SK-N-SH (cell line): ENCODE measurements around the gene CCDC93. TPM values are rescaled to one million over a fixed set of nuclear protein-coding genes. Genes with fewer than 3 reads are reported as not detected.

Experiments
- CTCF ChIA-PET: fragments of 300-600, 350-600 bp; formaldehyde crosslinking; extraction: SDS; loops from one replicate; lab custom pipeline; 2021; lab: Yijun Ruan, JAX
- POLR2A ChIA-PET: fragments of 350-600 bp; sonication (Branson Sonifier 250); formaldehyde crosslinking; extraction: SDS; loops from one replicate; lab custom pipeline; 2020; ENCODE audit warnings: antibody characterized with exemption, inconsistent platforms; lab: Yijun Ruan, JAX
- DNase-seq: peaks from one replicate; pipeline ENCODE4 v3.0.0; 2012
- H2AFZ ChIP-seq: fragments of 200-600 bp; sonication (generic); 2 replicates; pipeline ENCODE4 v1.8.1; 2016; ENCODE audit warnings: antibody characterized with exemption, mild to moderate bottlenecking, low read depth
- H3F3A ChIP-seq: fragments of 200-600 bp; sonication (generic); replicated peaks from 2 replicates; pipeline ENCODE3; 2016; ENCODE audit warnings: antibody characterized with exemption, mild to moderate bottlenecking; ENCODE audit not compliant: insufficient read depth
- H3K27ac ChIP-seq, 2 experiments: fragments of 200-500 bp in 1 of 2; fragments of 200-600 bp in 1 of 2; sonication (Bioruptor generic) in 1 of 2; sonication (generic), shearing (Covaris generic) in 1 of 2; 2 replicates each; pipeline versions ENCODE4 v1.5.1 to v1.6.1; 2014 to 2016; ENCODE audit warnings: low read depth in 2 of 2, inconsistent platforms in 1 of 2, low read length in 1 of 2, mild to moderate bottlenecking in 1 of 2, mixed read lengths in 1 of 2
- H3K27me3 ChIP-seq: fragments of 200-600 bp; sonication (generic), shearing (Covaris generic); 2 replicates; pipeline ENCODE4 v1.6.1; 2016; ENCODE audit warnings: mixed run types; ENCODE audit not compliant: insufficient read depth
- H3K36me3 ChIP-seq, 2 experiments: fragments of 200-500 bp in 1 of 2; fragments of 200-600 bp in 1 of 2; sonication (Bioruptor generic) in 1 of 2; sonication (generic) in 1 of 2; replicated peaks in 1 of 2; 2 replicates each; pipeline versions ENCODE3 to v1.5.1; 2014 to 2016; ENCODE audit warnings: low read length in 1 of 2, mild to moderate bottlenecking in 1 of 2; ENCODE audit not compliant: insufficient read depth in 2 of 2, control insufficient read depth in 1 of 2
- H3K4me1 ChIP-seq, 2 experiments: fragments of 200-500 bp in 1 of 2; fragments of 200-600 bp in 1 of 2; sonication (Bioruptor generic) in 1 of 2; sonication (generic), shearing (Covaris generic) in 1 of 2; 2 replicates each; pipeline versions ENCODE4 v1.5.1 to v1.6.1; 2014 to 2016; ENCODE audit warnings: low read depth in 1 of 2, low read length in 1 of 2, mixed run types in 1 of 2; ENCODE audit not compliant: insufficient read depth in 2 of 2, control insufficient read depth in 1 of 2
- H3K4me2 ChIP-seq: fragments of 200-600 bp; sonication (generic), shearing (Covaris generic); 2 replicates; pipeline ENCODE4 v1.6.1; 2017; ENCODE audit warnings: mixed run types
- H3K4me3 ChIP-seq, 2 experiments: fragments of 200-500 bp in 1 of 2; fragments of 200-600 bp in 1 of 2; sonication (Bioruptor generic) in 1 of 2; sonication (generic), shearing (Covaris generic) in 1 of 2; 2 replicates each; pipeline versions ENCODE4 v1.5.1 to v1.8.1; 2014 to 2016; ENCODE audit warnings: low read depth in 2 of 2, inconsistent platforms in 1 of 2, low read length in 1 of 2, mild to moderate bottlenecking in 1 of 2, mixed read lengths in 1 of 2, moderate library complexity in 1 of 2
- H3K79me2 ChIP-seq: fragments of 200-600 bp; sonication (generic); 2 replicates; pipeline ENCODE4 v1.8.1; 2017; ENCODE audit warnings: mild to moderate bottlenecking; ENCODE audit not compliant: insufficient read depth
- H3K9ac ChIP-seq: fragments of 200-600 bp; sonication (generic); 2 replicates; pipeline ENCODE4 v1.6.1; 2017; ENCODE audit warnings: mixed run types
- H3K9me2 ChIP-seq: fragments of 200-600 bp; sonication (generic); 2 replicates; pipeline ENCODE4 v1.6.1; 2017; ENCODE audit warnings: mixed run types
- H3K9me3 ChIP-seq: fragments of 200-600 bp; sonication (generic); 2 replicates; pipeline ENCODE4 v1.6.1; 2017; ENCODE audit warnings: mixed run types, mild to moderate bottlenecking, moderate library complexity
- H4K20me1 ChIP-seq: fragments of 200-600 bp; sonication (generic); 2 replicates; pipeline ENCODE4 v1.6.1; 2017; ENCODE audit warnings: mild to moderate bottlenecking, mixed run types; ENCODE audit not compliant: insufficient read depth
- EP300 ChIP-seq, 2 experiments: IDR thresholded peaks; 2 replicates each; pipeline versions ENCODE4 v1.4.0 to v1.6.1; 2012; ENCODE audit warnings: borderline replicate concordance in 1 of 2, low read depth in 1 of 2, low read length in 1 of 2
- FOSL2 ChIP-seq: IDR thresholded peaks from 2 replicates; pipeline ENCODE4 v1.4.0; 2012; ENCODE audit warnings: low read depth, mild to moderate bottlenecking, moderate library complexity, borderline replicate concordance
- FOXJ3 ChIP-seq: sonication (generic); formaldehyde crosslinking; IDR thresholded peaks from 2 replicates; pipeline ENCODE4 v1.5.1; 2020; ENCODE audit warnings: mild to moderate bottlenecking, missing genetic modification reagents
- GABPA ChIP-seq: IDR thresholded peaks from 2 replicates; pipeline ENCODE4 v1.4.0; 2012; ENCODE audit warnings: low read depth, mild to moderate bottlenecking
- GATA2 ChIP-seq: sonication (generic); formaldehyde crosslinking; IDR thresholded peaks from 2 replicates; pipeline ENCODE4 v1.5.0; 2020; ENCODE audit warnings: mild to moderate bottlenecking, missing genetic modification reagents
- IRF3 ChIP-seq: fragments of 150-350 bp; IDR thresholded peaks from 2 replicates; pipeline ENCODE4 v1.6.1; 2016; ENCODE audit warnings: mild to moderate bottlenecking, low read depth, low read length
- JUND ChIP-seq: IDR thresholded peaks from 2 replicates; pipeline ENCODE4 v1.4.0; 2012
- MAX ChIP-seq: IDR thresholded peaks from 2 replicates; pipeline ENCODE4 v1.4.0; 2012; ENCODE audit warnings: low read depth
- NFIC ChIP-seq: IDR thresholded peaks from 2 replicates; pipeline ENCODE4 v1.4.0; 2012; ENCODE audit warnings: borderline replicate concordance
- NRF1 ChIP-seq: IDR thresholded peaks from 2 replicates; pipeline ENCODE4 v1.6.1; 2012; ENCODE audit warnings: low read depth, mild to moderate bottlenecking, low read length
- PBX3 ChIP-seq: IDR thresholded peaks from 2 replicates; pipeline ENCODE4; 2012
- RAD21 ChIP-seq: IDR thresholded peaks from 2 replicates; pipeline ENCODE4 v1.6.1; 2012; ENCODE audit warnings: mild to moderate bottlenecking, low read length
- RCOR1 ChIP-seq: fragments of 150-350 bp; IDR thresholded peaks from 2 replicates; pipeline ENCODE4 v1.6.1; 2017; ENCODE audit warnings: antibody characterized with exemption, low read length
- REST ChIP-seq: IDR thresholded peaks from 2 replicates; pipeline ENCODE4 v1.6.1; 2012; ENCODE audit warnings: mild to moderate bottlenecking, low read depth, low read length, moderate library complexity
- RXRA ChIP-seq: IDR thresholded peaks from 2 replicates; pipeline ENCODE4 v1.4.0; 2012; ENCODE audit warnings: low read depth, mild to moderate bottlenecking, borderline replicate concordance
- SIN3A ChIP-seq: IDR thresholded peaks from 2 replicates; pipeline ENCODE4 v1.6.1; 2012; ENCODE audit warnings: low read depth, mild to moderate bottlenecking, low read length, moderate library complexity, borderline replicate concordance
- TAF1 ChIP-seq: IDR thresholded peaks from 2 replicates; pipeline ENCODE4 v1.6.1; 2012; ENCODE audit warnings: low read depth, mild to moderate bottlenecking, low read length, moderate library complexity, borderline replicate concordance
- TCF12 ChIP-seq: IDR thresholded peaks from 2 replicates; pipeline ENCODE4 v1.4.0; 2012
- TEAD4 ChIP-seq: IDR thresholded peaks from 2 replicates; pipeline ENCODE4 v1.4.0; 2012; ENCODE audit warnings: mild to moderate bottlenecking, borderline replicate concordance; ENCODE audit not compliant: insufficient read depth
- YY1 ChIP-seq: IDR thresholded peaks from 2 replicates; pipeline ENCODE4 v1.4.0; 2012; ENCODE audit warnings: low read depth, mild to moderate bottlenecking
- WGBS: methylation state at CpG from one replicate; pipeline ENCODE4 v1.1.6; 2017; ENCODE audit warnings: low lambda C conversion rate; 5-methylcytosine and 5-hydroxymethylcytosine counted together
- polyA plus RNA-seq, 3 experiments: library from polyadenylated mRNA; depleted of rRNA; stranded (reverse); fragments of >200 nt; gene quantifications; 2 replicates each; pipeline ENCODE4 v1.2.3, GENCODE V29; 2012

Gene CCDC93
- polyA plus RNA-seq, 1 of the 3 experiments (the other 2 are of a cell fraction) = 11.7 TPM

- TF ChIP-seq RXRA (no peak), SIN3A (no peak)
These were observed 96.5 kb downstream of the CCDC93 start (continued) for GRCh38 chr2:117917223-117917917.

GRCh38 chr2:117902933-117903332, 110.9 kb downstream of the CCDC93 start:
- Histone ChIP-seq H3K79me2 (no peaks in the 10 kb centered on the region), H4K20me1 (no peaks in the 10 kb centered on the region), H3K4me3 (no peak overlapping the region), H3K4me1 (no peaks in the 10 kb centered on the region), H3K9me2 (no peaks in the 10 kb centered on the region), H3K4me2 (no peak overlapping the region), H3K27ac (no peak overlapping the region), H2AFZ (no peak overlapping the region), H3K27me3 (no peaks in the 10 kb centered on the region), H3K36me3 (no peaks in the 10 kb centered on the region), H3K9me3 (no peaks in the 10 kb centered on the region), H3K9ac (no peak overlapping the region), H3F3A (no peaks in the 10 kb centered on the region)
- CTCF ChIA-PET = interaction anchor here (0.6 to 1.1 kb wide), 2 partner anchors 67 to 100 kb away, joined by 3 to 4 read pairs; no protein-coding TSS in a partner anchor
- DNase-seq = no peak
- 52% methylated on average over 7 of the region's 7 CpGs for WGBS
- no peak for TF ChIP-seq TEAD4
- no peak for TF ChIP-seq NFIC
- no peak for TF ChIP-seq PBX3
- TF ChIP-seq FOXJ3 (CRISPR knock-in tag) = no peak
- no peak for TF ChIP-seq GATA2 (CRISPR knock-in tag)
- TF ChIP-seq TCF12 = no peak
- TF ChIP-seq IRF3 = no peak
- TF ChIP-seq RCOR1 = no peak
- TF ChIP-seq YY1 = no peak
- TF ChIP-seq NRF1 = no peak
- no peak for TF ChIP-seq JUND
- no peak for TF ChIP-seq TAF1
- TF ChIP-seq RXRA = no peak
- no peak for TF ChIP-seq FOSL2
- POLR2A ChIA-PET = no interaction called here

- DNase-seq = no peak
- Histone ChIP-seq H3K36me3 (no peaks in the 10 kb centered on the region), H3F3A (no peaks in the 10 kb centered on the region), H3K4me2 (no peak overlapping the region), H3K27me3 (no peaks in the 10 kb centered on the region; the same call in 1 of the 2 replicates), H3K9me3 (no peaks in the 10 kb centered on the region), H3K4me1 (no peaks in the 10 kb centered on the region), H2AFZ (no peak overlapping the region), H3K79me2 (no peaks in the 10 kb centered on the region), H3K9ac (no peak overlapping the region), H3K9me2 (no peaks in the 10 kb centered on the region), H3K27ac (no peak overlapping the region), H4K20me1 (no peaks in the 10 kb centered on the region), H3K4me3 (no peak overlapping the region)
- 36% methylated on average over 1 of the region's 1 CpG for WGBS
- ChIA-PET POLR2A (no interaction called here), CTCF (no interaction called here)
- TF ChIP-seq REST (no peak), RAD21 (no peak), RXRA (no peak), MAX (no peak), TAF1 (no peak), GABPA (no peak), PBX3 (no peak), EP300 (IDR thresholded peaks at IDR 0.05; ENCODE audit: borderline replicate concordance in 1 of 2, low read depth in 1 of 2, low read length in 1 of 2) (no peak)
These were observed 125.0 kb downstream of the CCDC93 start for GRCh38 chr2:117888897-117889296.
